ENCODE results near the gene DMRTA2. TPM values are rescaled to one million over a fixed set of nuclear protein-coding genes. Genes with fewer than 3 reads are reported as not detected.
A peak's percentile ranks its signal among the peaks of the same experiment; 100 is the strongest.

The DMRTA2 gene
- total RNA-seq, 2 experiments from 2014 or later, result not detected

GRCh38 chr1:50430010-50430405 lies 6.8 kb upstream of the DMRTA2 start:
- Mint-ChIP-seq H3K36me3 (no peaks in the 10 kb centered on the region), H3K27me3 (peaks cover 60% of the 10 kb centered on the region), H3K27ac (no peak overlapping the region), H3K9me3 (no peaks in the 10 kb centered on the region), H3K4me1 (ENCODE audit: low read depth) (peaks cover 18% of the 10 kb centered on the region), H3K4me3 (no peak overlapping the region)
- ChIA-PET POLR2A (no interaction called here), CTCF (interaction anchor here (1.1 kb wide), 1 partner anchor 14 kb away, joined by 3 read pairs; no protein-coding TSS in a partner anchor)
- intact Hi-C loops (cut with micrococcal nuclease), result no loop called here
- no peak for DNase-seq

DNA sequence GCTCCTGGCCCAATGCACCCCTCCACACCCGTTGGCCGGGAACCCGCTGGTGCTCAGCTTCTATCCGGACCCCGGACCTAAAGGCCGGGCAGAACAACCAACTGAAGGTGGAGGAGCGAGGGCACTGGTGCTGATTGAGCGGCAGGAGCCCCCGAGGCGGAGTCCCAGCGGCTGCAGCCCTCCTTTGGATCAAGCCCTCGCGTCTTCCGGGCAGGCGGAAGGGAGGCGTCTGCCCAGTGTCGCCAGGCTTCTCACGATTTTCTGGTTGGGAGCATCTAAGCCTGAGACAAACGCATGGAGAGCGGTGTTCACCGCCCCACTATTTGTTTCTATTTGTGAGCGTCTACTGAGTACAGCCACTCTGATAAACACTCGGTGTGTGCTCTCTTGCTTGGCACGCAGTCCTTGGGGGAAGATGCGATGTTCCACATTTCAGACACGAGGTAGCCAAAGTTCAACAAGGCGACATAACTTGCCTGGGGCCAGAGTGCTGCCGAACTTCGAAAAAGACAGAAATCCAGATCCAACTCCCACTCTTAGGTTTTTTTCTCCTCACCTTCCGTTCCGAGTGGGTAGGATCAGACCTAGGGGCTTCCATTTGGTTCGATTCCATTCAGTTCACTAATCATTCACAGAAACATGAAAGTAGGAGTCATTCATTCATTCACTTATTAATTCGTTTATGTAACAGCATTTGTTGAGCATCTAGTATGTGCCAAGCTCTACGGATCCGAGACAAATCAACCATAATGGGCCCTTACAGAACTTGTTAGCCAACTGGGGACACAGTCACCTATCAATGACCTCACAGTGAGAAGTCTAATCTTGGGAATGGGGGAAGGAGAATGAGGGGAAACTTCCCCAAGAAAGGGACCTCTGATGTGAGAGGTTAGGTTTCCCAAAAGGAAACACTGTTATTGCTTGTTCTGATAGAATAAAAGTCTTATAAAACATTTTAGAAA lies 4.9 kb upstream of the DMRTA2 start:
- intact Hi-C loops (cut with micrococcal nuclease), result loop anchor here (10.0 kb wide), 2 partner anchors 277 to 537 kb away; partner anchors contain the start of gene FAF1
- Mint-ChIP-seq H3K27me3 (peaks cover 78% of the 10 kb centered on the region), H3K4me1 (ENCODE audit: low read depth) (peaks cover 31% of the 10 kb centered on the region), H3K9me3 (no peaks in the 10 kb centered on the region), H3K27ac (no peak overlapping the region), H3K36me3 (peaks cover 2% of the 10 kb centered on the region), H3K4me3 (no peak overlapping the region)
- POLR2A ChIA-PET, result no interaction called here
- DNase-seq, result no peak
- CTCF ChIA-PET, result no interaction called here

GRCh38 chr1:50427086-50427817 lies 4.0 kb upstream of the DMRTA2 start:
- ChIA-PET POLR2A (no interaction called here), CTCF (no interaction called here)
- peaks cover 39% of the 10 kb centered on the region for H3K4me1 Mint-ChIP-seq (ENCODE audit: low read depth)
- no peak for DNase-seq
- no peak overlapping the region for H3K4me3 Mint-ChIP-seq
- H3K9me3 Mint-ChIP-seq, result no peaks in the 10 kb centered on the region
- H3K27me3 Mint-ChIP-seq, result peaks cover 84% of the 10 kb centered on the region
- peaks cover 2% of the 10 kb centered on the region for H3K36me3 Mint-ChIP-seq
- peak overlapping the region; percentile 16 for H3K27ac Mint-ChIP-seq
- intact Hi-C loops (cut with micrococcal nuclease), result loop anchor here (10.0 kb wide), 2 partner anchors 278 to 538 kb away; partner anchors contain the start of gene FAF1

DNA sequence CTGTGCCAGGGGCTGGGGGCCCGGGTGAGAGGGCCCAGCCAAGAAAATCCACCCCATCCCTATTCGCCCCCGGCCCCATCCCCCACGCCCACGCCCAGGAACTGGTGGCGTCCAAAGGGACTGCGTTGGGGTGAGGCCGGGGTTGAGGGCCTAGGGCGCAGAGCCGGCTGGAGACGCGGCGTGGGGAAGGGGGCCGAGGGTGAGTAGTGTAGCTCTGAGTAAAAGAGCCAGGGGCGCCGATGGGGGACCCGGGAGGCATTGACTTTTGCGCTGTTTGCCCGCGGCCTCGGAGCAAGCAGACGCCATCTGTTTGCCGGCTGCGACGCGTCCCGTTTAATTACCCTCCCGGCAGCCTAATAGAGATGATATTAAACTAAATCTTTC lies 3.5 kb upstream of the DMRTA2 start:
- Mint-ChIP-seq H3K27me3 (peaks cover 87% of the 10 kb centered on the region), H3K4me3 (no peak overlapping the region), H3K36me3 (peaks cover 2% of the 10 kb centered on the region), H3K9me3 (no peaks in the 10 kb centered on the region), H3K4me1 (ENCODE audit: low read depth) (peaks cover 44% of the 10 kb centered on the region), H3K27ac (no peak overlapping the region)
- intact Hi-C loops (cut with micrococcal nuclease), result loop anchor here (10.0 kb wide), 2 partner anchors 278 to 538 kb away; partner anchors contain the start of gene FAF1
- ChIA-PET POLR2A (no interaction called here), CTCF (no interaction called here)
- DNase-seq, result no peak

DNA sequence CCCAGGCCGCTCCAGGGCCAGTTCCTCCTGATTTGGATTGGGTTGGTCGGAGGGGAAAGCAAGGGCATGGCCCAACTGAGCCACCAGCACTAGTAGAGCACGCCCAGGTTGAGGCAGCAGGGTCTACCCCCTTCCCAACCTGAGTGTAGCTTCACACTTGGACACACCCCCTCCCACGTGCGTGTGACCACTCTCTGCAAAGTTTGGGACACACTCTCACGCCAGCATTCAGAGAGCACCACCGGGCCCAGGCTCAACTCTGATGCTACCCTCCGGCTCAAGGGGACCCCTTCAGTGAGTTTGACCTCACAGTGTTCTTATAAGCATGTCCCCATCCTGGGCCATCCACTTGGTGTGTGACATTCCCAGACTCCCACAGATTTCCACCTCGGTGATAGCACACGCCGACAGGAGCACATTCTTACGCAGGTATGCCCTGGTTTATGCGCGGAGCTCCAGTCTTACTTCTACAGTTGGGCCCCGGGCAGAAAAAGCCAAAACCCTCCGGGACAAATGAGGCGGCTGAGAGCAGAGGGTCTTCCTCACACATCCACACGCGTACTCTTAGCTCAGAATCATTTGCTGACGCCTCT lies 3.0 kb upstream of the DMRTA2 start:
- Mint-ChIP-seq H3K27me3 (peaks cover 86% of the 10 kb centered on the region), H3K27ac (no peak overlapping the region), H3K9me3 (no peaks in the 10 kb centered on the region), H3K4me3 (no peak overlapping the region), H3K4me1 (ENCODE audit: low read depth) (peaks cover 47% of the 10 kb centered on the region), H3K36me3 (peaks cover 2% of the 10 kb centered on the region)
- ChIA-PET POLR2A (no interaction called here), CTCF (no interaction called here)
- DNase-seq, result no peak
- intact Hi-C loops (cut with micrococcal nuclease), result loop anchor here (10.0 kb wide), 2 partner anchors 279 to 539 kb away; partner anchors contain the start of gene FAF1

DNA sequence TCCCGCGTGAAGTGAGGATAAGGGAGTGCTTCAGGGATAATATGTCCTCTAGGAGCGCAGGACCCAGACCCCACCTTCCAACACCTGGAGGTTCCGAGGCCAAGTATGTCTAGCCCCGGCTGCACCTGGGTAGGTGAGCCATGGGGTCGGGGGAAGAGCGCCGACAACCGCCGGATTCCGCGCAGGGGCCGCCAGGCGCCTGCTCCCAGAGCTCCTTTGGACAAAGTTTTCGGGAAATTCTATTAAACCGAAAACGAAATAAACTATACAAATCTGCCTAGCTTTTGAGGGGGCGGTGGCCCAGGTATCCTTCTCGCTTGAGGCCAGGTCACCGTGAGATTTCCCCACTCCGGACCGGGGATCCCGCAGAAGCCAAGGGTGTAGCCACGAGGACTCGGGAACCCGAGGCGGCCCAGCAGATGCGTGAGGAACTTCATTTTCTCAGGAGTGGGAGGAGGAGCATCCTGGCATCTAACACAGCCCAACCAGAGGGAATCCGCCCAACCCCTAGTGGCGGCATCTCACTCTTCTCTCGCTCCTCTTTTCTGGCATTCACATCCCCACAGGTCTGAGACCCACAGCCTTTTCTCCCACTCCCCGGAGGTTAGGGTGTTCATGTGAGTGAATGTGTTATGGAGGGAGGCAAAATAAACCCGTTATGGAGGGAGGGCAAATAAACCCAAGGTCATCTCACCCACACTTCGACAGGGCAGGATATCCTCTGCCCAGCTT lies 2.3 kb upstream of the DMRTA2 start:
- ChIA-PET POLR2A (no interaction called here), CTCF (interaction anchor here (0.6 kb wide), 1 partner anchor 93 kb away, joined by 3 read pairs; no protein-coding TSS in a partner anchor)
- Mint-ChIP-seq H3K36me3 (peaks cover 2% of the 10 kb centered on the region), H3K27ac (no peak overlapping the region), H3K27me3 (peaks cover 82% of the 10 kb centered on the region), H3K4me1 (ENCODE audit: low read depth) (peaks cover 48% of the 10 kb centered on the region), H3K4me3 (peak overlapping the region; percentile 12), H3K9me3 (no peaks in the 10 kb centered on the region)
- no peak for DNase-seq
- intact Hi-C loops (cut with micrococcal nuclease), result loop anchor here (10.0 kb wide), 2 partner anchors 279 to 539 kb away; partner anchors contain the start of gene FAF1

GRCh38 chr1:50424884-50425375 lies 1.7 kb upstream of the DMRTA2 start:
- Mint-ChIP-seq H3K27me3 (peaks cover 82% of the 10 kb centered on the region), H3K9me3 (no peaks in the 10 kb centered on the region), H3K36me3 (peaks cover 2% of the 10 kb centered on the region), H3K27ac (no peak overlapping the region), H3K4me3 (peak overlapping the region; percentile 73), H3K4me1 (ENCODE audit: low read depth) (peaks cover 55% of the 10 kb centered on the region)
- intact Hi-C loops (cut with micrococcal nuclease), result loop anchor here (10.0 kb wide), 2 partner anchors 280 to 540 kb away; partner anchors contain the start of gene FAF1
- CTCF ChIA-PET, result no interaction called here
- POLR2A ChIA-PET, result no interaction called here
- no peak for DNase-seq

- intact Hi-C loops (cut with micrococcal nuclease), result loop anchor here (10.0 kb wide), 2 partner anchors 281 to 541 kb away; partner anchors contain the start of gene FAF1
- peak; percentile 47 for DNase-seq
- POLR2A ChIA-PET, result interaction anchor here (0.7 kb wide), 1 partner anchor 589 kb away, joined by 3 read pairs; no protein-coding TSS in a partner anchor
- Mint-ChIP-seq H3K36me3 (peaks cover 2% of the 10 kb centered on the region), H3K4me1 (ENCODE audit: low read depth) (peaks cover 57% of the 10 kb centered on the region), H3K4me3 (peak overlapping the region; percentile 73), H3K27me3 (peaks cover 85% of the 10 kb centered on the region), H3K9me3 (no peaks in the 10 kb centered on the region), H3K27ac (peak overlapping the region; percentile 41)
- CTCF ChIA-PET, result interaction anchor here (0.7 kb wide), 1 partner anchor 181 kb away, joined by 3 read pairs; no protein-coding TSS in a partner anchor
Measured at GRCh38 chr1:50424045-50424883, 1.0 kb upstream of the DMRTA2 start.

DNA sequence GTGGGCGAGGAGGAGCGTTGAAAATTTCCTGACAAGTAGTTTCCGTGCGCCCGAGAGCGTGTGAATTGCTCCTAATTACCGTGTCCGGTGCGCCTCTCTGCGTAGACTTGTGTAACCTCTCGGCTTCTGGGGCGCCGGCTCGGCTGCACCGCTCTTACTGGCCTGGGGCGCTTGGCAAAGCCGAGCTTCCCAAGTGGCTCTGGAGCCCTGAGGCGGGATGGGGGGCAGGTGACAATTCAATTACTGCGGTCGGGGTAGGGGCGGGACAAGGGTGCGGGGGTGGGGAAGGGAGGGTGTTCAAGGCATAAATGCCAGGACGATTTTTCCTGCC lies 392 bp upstream of the DMRTA2 start:
- Mint-ChIP-seq H3K4me1 (ENCODE audit: low read depth) (peaks cover 57% of the 10 kb centered on the region), H3K27ac (no peak overlapping the region), H3K9me3 (no peaks in the 10 kb centered on the region), H3K36me3 (peaks cover 2% of the 10 kb centered on the region), H3K27me3 (peaks cover 81% of the 10 kb centered on the region), H3K4me3 (peak overlapping the region; percentile 73)
- ChIA-PET CTCF (interaction anchor here (0.7 kb wide), 1 partner anchor 182 kb away, joined by 3 read pairs; no protein-coding TSS in a partner anchor), POLR2A (interaction anchor here (0.7 kb wide), 1 partner anchor 590 kb away, joined by 3 read pairs; no protein-coding TSS in a partner anchor)
- intact Hi-C loops (cut with micrococcal nuclease), result loop anchor here (10.0 kb wide), 2 partner anchors 281 to 541 kb away; partner anchors contain the start of gene FAF1
- DNase-seq, result no peak

- H3K36me3 Mint-ChIP-seq, result peaks cover 2% of the 10 kb centered on the region
- H3K4me1 Mint-ChIP-seq (ENCODE audit: low read depth), result peaks cover 57% of the 10 kb centered on the region
- no peak for DNase-seq
- ChIA-PET POLR2A (no interaction called here), CTCF (interaction anchor here (0.5 kb wide), 1 partner anchor 8 kb away, joined by 3 read pairs; no protein-coding TSS in a partner anchor)
- no peak overlapping the region for H3K4me3 Mint-ChIP-seq
- H3K9me3 Mint-ChIP-seq, result no peaks in the 10 kb centered on the region
- no peak overlapping the region for H3K27ac Mint-ChIP-seq
- intact Hi-C loops (cut with micrococcal nuclease), result loop anchor here (10.0 kb wide), 2 partner anchors 282 to 542 kb away; partner anchors contain the start of gene FAF1
- peaks cover 81% of the 10 kb centered on the region for H3K27me3 Mint-ChIP-seq
Measured at GRCh38 chr1:50422675-50422945, 633 bp downstream of the DMRTA2 start.

All from activated CD4-positive, alpha-beta memory T cell treated with anti-CD3 and anti-CD28 coated beads for 36 hours (primary cell).